Panc1 (cell line): ENCODE results near the gene TBC1D10A. TPM values are rescaled to one million over a fixed set of nuclear protein-coding genes. Genes with fewer than 3 reads are reported as not detected.

Source experiments
- ATAC-seq: fragments of 200-7000 bp; cut with Tn5 transposase; 2 replicates; pipeline ENCODE4 v1.9.1; 2020; ENCODE audit warnings: mild to moderate bottlenecking, moderate library complexity
- BruUV-seq: library from RNA; stranded (reverse); fragments of 400-500 nt; replicated peaks from 2 replicates; lab custom pipeline; 2021; lab: Mats Ljungman, UMichigan
- CTCF ChIA-PET: fragments of 300-600 bp; sonication (Branson Sonifier 250); formaldehyde crosslinking; loops from one replicate; lab custom pipeline; 2022; ENCODE audit warnings: antibody characterized with exemption; lab: Charles Lee
- POLR2A ChIA-PET: fragments of 300-600 bp; sonication (Branson Sonifier 250); formaldehyde crosslinking; loops from one replicate; lab custom pipeline; 2022; ENCODE audit warnings: antibody characterized with exemption; lab: Charles Lee
- DNase-seq: peaks from one replicate; pipeline ENCODE4 v3.0.0-alpha.2; 2010; ENCODE audit warnings: low read depth, low spot score
- H3K27ac ChIP-seq: 2 replicates; pipeline ENCODE4 v1.5.1; 2011; ENCODE audit warnings: mild to moderate bottlenecking, low read length, inconsistent platforms
- H3K27me3 ChIP-seq: fragments of 200-500 bp; sonication (Bioruptor generic); 2 replicates; pipeline ENCODE4 v1.6.0; 2014; ENCODE audit warnings: low read length, inconsistent platforms; ENCODE audit not compliant: control insufficient read depth, insufficient read depth
- H3K36me3 ChIP-seq: fragments of 200-500 bp; sonication (Bioruptor generic); 2 replicates; pipeline ENCODE4 v1.5.1; 2014; ENCODE audit warnings: inconsistent platforms, mild to moderate bottlenecking, low read length, moderate library complexity; ENCODE audit not compliant: control insufficient read depth, insufficient read depth
- H3K4me1 ChIP-seq: 2 replicates; pipeline ENCODE4 v1.5.1; 2011; ENCODE audit warnings: inconsistent platforms, mild to moderate bottlenecking, low read length, moderate library complexity; ENCODE audit not compliant: control insufficient read depth, insufficient read depth
- H3K4me3 ChIP-seq, 2 experiments: 2 replicates each; pipeline ENCODE4 v1.5.1; 2011 to 2012; ENCODE audit warnings: low read depth in 2 of 2, low read length in 2 of 2, mild to moderate bottlenecking in 2 of 2, inconsistent platforms in 1 of 2, moderate library complexity in 1 of 2
- H3K9me3 ChIP-seq: fragments of 200-500 bp; sonication (Bioruptor generic); 2 replicates; pipeline ENCODE4 v1.5.1; 2014; ENCODE audit warnings: low read depth, mild to moderate bottlenecking, inconsistent platforms, low read length, moderate library complexity; ENCODE audit not compliant: control insufficient read depth, insufficient read depth
- POLR2AphosphoS5 ChIP-seq: IDR thresholded peaks from 2 replicates; pipeline ENCODE4 v1.6.1; 2012; ENCODE audit warnings: mild to moderate bottlenecking, low read depth, low read length, moderate library complexity
- REST ChIP-seq, 2 experiments: IDR thresholded peaks; 2 replicates each; pipeline ENCODE4 v1.6.1; 2011 to 2012; ENCODE audit warnings: low read depth in 2 of 2, control low read depth in 1 of 2, low read length in 1 of 2, mild to moderate bottlenecking in 1 of 2, moderate library complexity in 1 of 2; ENCODE audit not compliant: insufficient read depth in 1 of 2
- SIN3A ChIP-seq: IDR thresholded peaks from 2 replicates; pipeline ENCODE4 v1.6.1; 2012; ENCODE audit warnings: low read depth, mild to moderate bottlenecking, low read length, moderate library complexity, borderline replicate concordance; ENCODE audit not compliant: insufficient read depth
- TCF7L2 ChIP-seq: IDR thresholded peaks from 2 replicates; pipeline ENCODE4 v1.6.1; 2011; ENCODE audit warnings: mild to moderate bottlenecking, low read depth, low read length, inconsistent platforms
- in situ Hi-C: cut with HindIII; loops from 2 replicates; pipeline ENCODE4 v1.10.0; 2016; ENCODE audit warnings: low sequenced_read_pairs, low pct_unique_long_range_greater_than_20kb
- intact Hi-C: fragments of 100-400 bp; cut with micrococcal nuclease; formaldehyde crosslinking; loops from one replicate; pipeline ENCODE4 v1.10.0; 2022; ENCODE audit not compliant: unreplicated experiment
- total RNA-seq: library from RNA; stranded (reverse); gene quantifications from one replicate; pipeline ENCODE4 v1.2.1, GENCODE V29; 2021; ENCODE audit not compliant: unreplicated experiment
- TF ChIP-seq, protein P1 (sequence below): fragments of 450-650 bp; IDR thresholded peaks from 2 replicates; pipeline ENCODE4 v1.5.1; 2017; ENCODE audit warnings: mild to moderate bottlenecking

The TBC1D10A gene
- total RNA-seq, 1 experiment from 2014 or later, result 14.9 TPM

GRCh38 chr22:30334646-30335045, 7.9 kb upstream of the TBC1D10A start:
- CTCF ChIA-PET, result no interaction called here
- Histone ChIP-seq H3K36me3 (peaks cover 3% of the 10 kb centered on the region), H3K4me3 (no peak overlapping the region), H3K27me3 (no peaks in the 10 kb centered on the region), H3K27ac (no peak overlapping the region), H3K9me3 (no peaks in the 10 kb centered on the region), H3K4me1 (no peaks in the 10 kb centered on the region)
- BruUV-seq, result no TSS peak
- TF ChIP-seq SIN3A (no peak), REST (IDR thresholded peaks at IDR 0.05; ENCODE audit: insufficient read depth in 1 of 2, low read depth in 2 of 2, low read length in 1 of 2) (no peak), TCF7L2 (no peak), POLR2AphosphoS5 (no peak)
- TF ChIP-seq, protein P1, sequence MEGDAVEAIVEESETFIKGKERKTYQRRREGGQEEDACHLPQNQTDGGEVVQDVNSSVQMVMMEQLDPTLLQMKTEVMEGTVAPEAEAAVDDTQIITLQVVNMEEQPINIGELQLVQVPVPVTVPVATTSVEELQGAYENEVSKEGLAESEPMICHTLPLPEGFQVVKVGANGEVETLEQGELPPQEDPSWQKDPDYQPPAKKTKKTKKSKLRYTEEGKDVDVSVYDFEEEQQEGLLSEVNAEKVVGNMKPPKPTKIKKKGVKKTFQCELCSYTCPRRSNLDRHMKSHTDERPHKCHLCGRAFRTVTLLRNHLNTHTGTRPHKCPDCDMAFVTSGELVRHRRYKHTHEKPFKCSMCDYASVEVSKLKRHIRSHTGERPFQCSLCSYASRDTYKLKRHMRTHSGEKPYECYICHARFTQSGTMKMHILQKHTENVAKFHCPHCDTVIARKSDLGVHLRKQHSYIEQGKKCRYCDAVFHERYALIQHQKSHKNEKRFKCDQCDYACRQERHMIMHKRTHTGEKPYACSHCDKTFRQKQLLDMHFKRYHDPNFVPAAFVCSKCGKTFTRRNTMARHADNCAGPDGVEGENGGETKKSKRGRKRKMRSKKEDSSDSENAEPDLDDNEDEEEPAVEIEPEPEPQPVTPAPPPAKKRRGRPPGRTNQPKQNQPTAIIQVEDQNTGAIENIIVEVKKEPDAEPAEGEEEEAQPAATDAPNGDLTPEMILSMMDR, result no peak
- ATAC-seq, result no peak
- in situ Hi-C loops, result no loop called here
- no peak for DNase-seq
- intact Hi-C loops, result no loop called here
- POLR2A ChIA-PET, result interaction anchor here (0.7 kb wide), 1 partner anchor 22 kb away, joined by 3 read pairs; the partner anchor contains the start of genes CCDC157 and SF3A1

DNA sequence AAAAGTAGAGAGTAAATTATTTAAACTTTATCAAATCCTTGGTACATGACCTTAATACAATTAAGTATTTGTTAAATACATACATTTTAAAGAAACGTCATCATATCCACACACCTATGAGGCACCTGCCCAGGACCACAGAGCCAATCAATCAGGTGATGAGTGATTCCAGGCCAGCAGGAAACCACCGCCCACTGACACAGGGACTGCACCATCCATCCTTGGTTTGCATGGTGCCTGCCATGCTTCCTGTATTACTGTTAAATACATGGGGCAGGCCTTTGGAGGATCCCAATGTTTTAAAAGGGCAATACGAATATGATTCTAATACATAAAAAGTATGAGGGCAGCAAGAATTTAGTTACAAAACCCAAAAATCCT, 7.0 kb upstream of the TBC1D10A start:
- in situ Hi-C loops (no loop called here), intact Hi-C loops (no loop called here)
- Histone ChIP-seq H3K4me1 (no peaks in the 10 kb centered on the region), H3K4me3 (no peak overlapping the region), H3K27me3 (no peaks in the 10 kb centered on the region), H3K36me3 (peaks cover 3% of the 10 kb centered on the region), H3K27ac (no peak overlapping the region), H3K9me3 (no peaks in the 10 kb centered on the region)
- DNase-seq (no peak), ATAC-seq (no peak)
- ChIA-PET POLR2A (no interaction called here), CTCF (no interaction called here)
- TF ChIP-seq POLR2AphosphoS5 (no peak), SIN3A (no peak)
- no TSS peak for BruUV-seq

- ATAC-seq, result no peak
- POLR2A ChIA-PET, result no interaction called here
- no peak overlapping the region for H3K27ac ChIP-seq
- in situ Hi-C loops (no loop called here), intact Hi-C loops (no loop called here)
- TF ChIP-seq SIN3A, result no peak
- TF ChIP-seq POLR2AphosphoS5, result no peak
- no TSS peak for BruUV-seq
- CTCF ChIA-PET, result no interaction called here
- no peaks in the 10 kb centered on the region for H3K4me1 ChIP-seq
- H3K4me3 ChIP-seq, result no peak overlapping the region
- DNase-seq, result no peak
- H3K9me3 ChIP-seq, result no peaks in the 10 kb centered on the region
- H3K36me3 ChIP-seq, result peaks cover 3% of the 10 kb centered on the region
- no peaks in the 10 kb centered on the region for H3K27me3 ChIP-seq
These were observed 6.4 kb upstream of the TBC1D10A start for GRCh38 chr22:30332994-30333706.
